HG02938 (cell line): ENCODE measurements around the gene C11orf24.

Source experiments
- ATAC-seq: cut with Tn5 transposase; IDR thresholded peaks from one replicate; pipeline ENCODE4 v1.9.1; 2021; ENCODE audit warnings: mild to moderate bottlenecking, moderate library complexity; ENCODE audit not compliant: unreplicated experiment

The C11orf24 gene

GRCh38 chr11:68271023-68271780, 571 bp downstream of the C11orf24 start:
- ATAC-seq: peak; percentile 29

DNA sequence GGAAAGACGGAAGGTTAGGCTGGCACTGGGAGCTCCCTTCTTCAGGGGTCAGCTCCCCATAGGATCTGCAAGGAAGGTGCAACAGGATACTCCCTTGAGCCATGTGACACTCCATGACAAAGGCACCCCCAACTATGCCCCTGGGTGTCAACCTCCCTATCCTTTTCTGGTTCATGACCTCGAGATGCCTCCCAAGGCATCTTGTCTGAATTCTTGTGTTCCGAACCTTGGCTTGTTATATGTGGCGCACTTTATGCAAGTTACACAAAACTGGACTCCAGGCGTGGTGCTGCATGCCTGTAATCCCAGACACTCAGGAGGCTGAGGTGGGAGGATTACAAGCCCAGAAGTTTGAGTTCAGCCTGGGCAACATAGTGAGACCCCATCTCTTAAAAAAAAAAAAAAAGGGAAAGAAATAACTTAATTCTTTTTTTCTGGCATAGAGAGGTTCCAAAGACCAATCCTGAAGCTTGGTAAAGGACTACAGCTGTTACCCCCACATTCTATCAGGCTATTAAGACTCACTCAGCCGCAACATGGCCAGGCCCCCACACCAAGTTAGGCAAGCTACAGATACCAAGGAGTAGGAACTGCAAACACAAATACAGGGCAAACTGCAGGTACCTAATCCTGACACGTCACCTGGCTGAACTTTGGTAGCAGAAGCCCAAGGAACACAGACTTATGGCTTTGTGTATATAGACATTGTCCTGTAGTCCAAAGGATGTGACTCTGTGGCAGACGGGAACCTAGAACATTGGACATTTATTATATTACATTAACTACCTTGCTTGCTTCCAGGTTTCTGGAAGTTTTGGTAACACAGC, 1.4 kb downstream of the C11orf24 start:
- ATAC-seq: no peak

DNA sequence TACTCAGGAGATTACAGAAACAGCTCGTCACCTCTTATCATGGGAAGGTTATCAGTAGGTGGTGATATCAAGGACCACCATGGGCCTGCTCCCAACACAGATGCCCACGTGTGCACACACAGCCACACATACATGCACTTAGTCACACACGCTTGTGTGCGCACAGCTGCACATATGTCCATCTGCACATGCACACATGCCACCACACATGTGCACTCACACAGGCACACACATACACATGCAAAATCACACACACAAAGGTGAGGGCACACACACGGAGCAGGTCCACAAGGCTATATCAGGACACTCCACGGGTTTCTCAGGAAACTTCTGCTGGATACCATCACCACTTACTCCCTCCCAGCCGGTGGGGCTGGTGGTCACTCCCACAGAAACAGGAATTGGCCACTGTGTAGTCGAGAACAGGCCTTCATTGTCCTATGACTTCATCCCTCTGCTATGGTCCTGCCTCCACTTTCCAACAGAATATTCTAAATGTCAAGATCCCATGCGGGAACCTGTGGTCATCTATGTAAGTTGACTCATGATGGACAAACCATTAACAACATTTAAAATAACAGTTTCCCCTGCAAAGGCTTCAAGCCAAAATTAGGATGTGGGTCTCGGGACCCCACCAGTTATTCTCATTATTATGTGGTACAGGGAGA, 2.2 kb downstream of the C11orf24 start:
- ATAC-seq: no peak

- no peak for ATAC-seq
Measured at GRCh38 chr11:68267881-68268240, 3.9 kb downstream of the C11orf24 start.

- ATAC-seq: no peak
Measured at GRCh38 chr11:68266936-68267880, 4.6 kb downstream of the C11orf24 start.

DNA sequence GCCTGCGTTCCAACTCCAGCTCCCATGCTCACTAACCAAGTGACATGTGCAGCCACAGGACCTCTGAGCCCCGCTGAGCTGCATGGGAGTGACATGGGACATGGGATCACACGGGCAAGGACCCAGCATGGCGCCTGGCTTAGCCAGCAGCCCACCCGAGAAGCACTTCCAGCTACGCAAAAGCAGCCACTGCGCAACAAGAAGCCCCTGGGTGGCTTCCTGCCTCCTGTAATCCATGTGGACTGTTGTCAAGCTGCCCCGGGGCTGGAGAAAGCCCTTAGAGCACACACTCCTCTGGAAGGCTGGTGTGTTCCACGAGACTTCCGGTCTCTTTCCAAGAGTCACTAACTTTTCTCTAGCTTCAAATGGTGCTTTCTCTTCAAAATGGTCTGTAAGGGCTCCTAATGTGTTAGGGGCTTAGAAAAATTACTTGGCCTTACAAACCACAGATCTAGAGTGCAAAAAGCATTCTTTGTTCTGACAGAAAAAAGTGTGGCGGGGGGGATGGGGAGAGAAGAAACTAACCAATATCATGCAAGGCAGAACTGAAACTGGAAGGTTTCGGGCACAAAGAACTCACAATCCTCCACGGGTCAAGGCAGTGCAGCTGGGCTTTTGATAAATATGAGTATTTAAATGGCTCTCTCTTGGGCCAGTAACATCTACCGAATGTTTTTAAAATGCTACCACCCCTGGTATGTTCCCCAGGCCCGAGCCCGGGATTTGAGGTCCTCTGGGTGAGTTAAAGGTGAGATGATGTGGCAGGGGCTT, 5.5 kb downstream of the C11orf24 start:
- peak; percentile 59 for ATAC-seq

GRCh38 chr11:68264741-68265540, 6.8 kb downstream of the C11orf24 start:
- ATAC-seq: no peak

- ATAC-seq: no peak
Measured at GRCh38 chr11:68264244-68264643, 7.5 kb downstream of the C11orf24 start.

DNA sequence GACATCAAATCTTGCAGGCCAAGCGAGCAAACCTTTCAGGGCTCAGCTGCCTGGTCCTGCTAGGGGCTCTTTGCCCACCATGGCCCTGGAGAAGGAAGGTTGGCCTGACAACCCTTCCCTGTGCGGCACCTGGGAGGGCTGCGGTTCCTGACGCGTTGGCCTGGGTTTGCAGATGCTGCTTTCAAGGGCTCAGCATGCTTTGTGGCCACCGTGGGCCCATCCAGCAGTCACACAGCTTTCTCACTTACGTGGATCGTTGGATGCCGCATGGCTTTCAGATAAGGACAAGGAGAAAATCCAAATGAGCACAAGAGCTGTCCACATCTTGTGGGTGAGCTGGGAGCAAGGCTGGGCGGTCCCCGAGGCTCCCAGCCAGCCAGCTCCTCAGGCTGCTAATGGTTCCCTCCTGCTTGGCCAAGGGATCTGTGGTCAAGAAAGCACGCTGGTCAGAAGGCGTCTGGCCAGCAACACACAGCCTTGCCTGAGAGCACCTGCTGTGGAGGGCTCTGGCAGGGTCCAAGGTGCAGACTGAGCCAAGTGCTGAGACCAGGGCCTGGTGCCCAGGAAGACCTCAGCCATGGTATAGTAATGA, 8.2 kb downstream of the C11orf24 start:
- no peak for ATAC-seq

- no peak for ATAC-seq
Measured at GRCh38 chr11:68262544-68262827, 9.3 kb downstream of the C11orf24 start.

GRCh38 chr11:68261749-68262543, 9.8 kb downstream of the C11orf24 start:
- no peak for ATAC-seq

DNA sequence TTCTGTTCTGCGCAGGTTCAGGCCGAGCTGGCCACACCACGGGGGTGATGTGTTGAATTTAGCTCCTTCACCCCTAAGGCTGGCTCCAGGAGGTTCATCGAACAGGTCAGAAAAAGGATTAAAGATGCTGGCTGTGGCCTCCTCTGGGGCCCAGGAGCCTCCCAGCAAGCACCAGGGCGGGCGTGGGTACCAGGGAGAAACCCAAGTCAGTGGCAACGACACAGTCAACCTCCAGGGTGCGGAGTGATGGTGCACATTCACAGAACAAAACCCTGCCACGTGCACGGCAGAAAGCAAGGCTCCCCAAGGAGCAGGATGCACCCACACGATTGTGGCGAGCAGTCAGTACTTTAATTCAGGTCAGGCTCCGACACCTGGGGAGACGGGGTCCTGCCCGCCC, 10.8 kb downstream of the C11orf24 start:
- no peak for ATAC-seq

- no peak for ATAC-seq
Measured at GRCh38 chr11:68260484-68260883, 11.3 kb downstream of the C11orf24 start.

- ATAC-seq: no peak
Measured at GRCh38 chr11:68259122-68259959, 12.4 kb downstream of the C11orf24 start.

DNA sequence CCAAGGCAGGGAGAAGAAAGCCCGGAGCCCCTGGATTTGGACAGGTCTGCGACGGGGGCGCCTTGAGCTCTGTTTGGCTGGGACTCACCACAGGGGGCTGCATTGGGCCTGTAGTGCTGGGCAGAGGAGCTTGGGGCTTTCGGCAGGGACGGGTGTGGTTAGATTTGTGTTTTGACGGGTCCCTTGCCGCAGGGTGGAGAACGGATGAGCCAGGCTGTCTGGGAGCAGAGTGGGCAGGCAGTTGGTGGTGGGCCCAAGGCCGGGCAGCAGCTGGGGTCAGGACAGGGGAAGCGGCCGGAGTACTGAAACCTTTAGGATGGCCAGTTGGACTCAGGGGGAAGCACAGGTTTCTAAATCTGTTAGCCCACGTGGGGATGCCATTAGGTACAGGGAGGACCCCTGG, 13.4 kb downstream of the C11orf24 start:
- no peak for ATAC-seq

GRCh38 chr11:68257477-68258362, 14.1 kb downstream of the C11orf24 start:
- ATAC-seq: no peak
